Mesodermal cell (in vitro differentiated cells): Measurements from ENCODE around the gene IPO11.

Experiments used
- H3K27ac ChIP-seq: 2 replicates; pipeline ENCODE4 v1.7.0; 2013; ENCODE audit warnings: mild to moderate bottlenecking, low read depth, low read length, moderate library complexity; ENCODE audit not compliant: severe bottlenecking
- H3K36me3 ChIP-seq: 2 replicates; pipeline ENCODE4 v1.7.1; 2013; ENCODE audit warnings: mild to moderate bottlenecking, low read length, moderate library complexity; ENCODE audit not compliant: control insufficient read depth, insufficient read depth
- H3K4me1 ChIP-seq: one replicate; pipeline ENCODE4 v1.7.1; 2013; ENCODE audit warnings: mild to moderate bottlenecking, low read length; ENCODE audit not compliant: insufficient read depth, control insufficient read depth, poor library complexity, severe bottlenecking
- H3K4me3 ChIP-seq: 2 replicates; pipeline ENCODE4 v1.7.0; 2013; ENCODE audit warnings: low read length, control low read depth, mild to moderate bottlenecking; ENCODE audit not compliant: insufficient read depth, poor library complexity, severe bottlenecking; ENCODE audit errors: extremely low read depth
- H3K9me3 ChIP-seq: 2 replicates; pipeline ENCODE4 v1.7.1; 2013; ENCODE audit warnings: mild to moderate bottlenecking, low read length, moderate library complexity; ENCODE audit not compliant: control insufficient read depth
- WGBS, 2 experiments: methylation state at CpG; one replicate each; pipeline ENCODE4 v1.1.5; 2013; ENCODE audit warnings: missing lambda C conversion rate in 2 of 2; ENCODE audit not compliant: insufficient coverage in 2 of 2; 5-methylcytosine and 5-hydroxymethylcytosine counted together

IPO11 gene

GRCh38 chr5:62596691-62597090 lies 184.1 kb downstream of the IPO11 start:
- H3K4me1 ChIP-seq: no peaks in the 10 kb centered on the region
- H3K4me3 ChIP-seq: no peak overlapping the region
- H3K36me3 ChIP-seq: peaks cover 43% of the 10 kb centered on the region
- H3K9me3 ChIP-seq: no peaks in the 10 kb centered on the region
- H3K27ac ChIP-seq: no peak overlapping the region
- 100% methylated on average over 1 of the region's 1 CpG; no CpG with 5 or more reads in 1 of the 2 experiments for WGBS, 2 experiments

- Histone ChIP-seq H3K36me3 (peaks cover 39% of the 10 kb centered on the region), H3K4me3 (no peak overlapping the region), H3K27ac (no peak overlapping the region), H3K4me1 (no peaks in the 10 kb centered on the region), H3K9me3 (no peaks in the 10 kb centered on the region)
- 100% methylated on average over 1 of the region's 2 CpGs for WGBS, 2 experiments
These were observed 184.8 kb downstream of the IPO11 start for GRCh38 chr5:62597314-62597713.

- 83 to 84% methylated on average over 3 of the region's 3 CpGs for WGBS, 2 experiments
- H3K4me1 ChIP-seq: no peaks in the 10 kb centered on the region
- no peak overlapping the region for H3K27ac ChIP-seq
These were observed 188.1 kb downstream of the IPO11 start for GRCh38 chr5:62600560-62601252.

GRCh38 chr5:62603934-62604333 lies 191.4 kb downstream of the IPO11 start:
- 93 to 100% methylated on average over 2 to 3 of the region's 5 CpGs for WGBS, 2 experiments
- Histone ChIP-seq H3K4me3 (no peak overlapping the region), H3K9me3 (no peaks in the 10 kb centered on the region), H3K4me1 (peaks cover 4% of the 10 kb centered on the region), H3K27ac (no peak overlapping the region), H3K36me3 (peaks cover 19% of the 10 kb centered on the region)

More at GRCh38 chr5:62600560-62601252, 188.1 kb downstream of the IPO11 start:
- Histone ChIP-seq H3K36me3 (peaks cover 28% of the 10 kb centered on the region), H3K4me3 (no peak overlapping the region), H3K9me3 (no peaks in the 10 kb centered on the region)

GRCh38 chr5:62605638-62606037 lies 193.1 kb downstream of the IPO11 start:
- Histone ChIP-seq H3K9me3 (no peaks in the 10 kb centered on the region), H3K36me3 (peaks cover 25% of the 10 kb centered on the region), H3K4me1 (peaks cover 4% of the 10 kb centered on the region), H3K4me3 (no peak overlapping the region), H3K27ac (no peak overlapping the region)
- WGBS, 2 experiments: 85 to 100% methylated on average over 2 to 3 of the region's 4 CpGs

GRCh38 chr5:62606878-62607277 lies 194.3 kb downstream of the IPO11 start:
- Histone ChIP-seq H3K9me3 (no peaks in the 10 kb centered on the region), H3K36me3 (peaks cover 25% of the 10 kb centered on the region), H3K27ac (no peak overlapping the region), H3K4me3 (no peak overlapping the region), H3K4me1 (peaks cover 4% of the 10 kb centered on the region)
- no CpG with 5 or more reads among the region's 1 CpG for WGBS, 2 experiments

- Histone ChIP-seq H3K4me1 (peaks cover 4% of the 10 kb centered on the region), H3K27ac (no peak overlapping the region), H3K9me3 (no peaks in the 10 kb centered on the region), H3K4me3 (no peak overlapping the region), H3K36me3 (peaks cover 22% of the 10 kb centered on the region)
- WGBS, 2 experiments: 83 to 100% methylated on average over 1 to 3 of the region's 4 CpGs
These were observed 195.1 kb downstream of the IPO11 start for GRCh38 chr5:62607615-62608014.

- Histone ChIP-seq H3K36me3 (peaks cover 23% of the 10 kb centered on the region), H3K27ac (no peak overlapping the region), H3K9me3 (no peaks in the 10 kb centered on the region), H3K4me3 (no peak overlapping the region), H3K4me1 (peaks cover 4% of the 10 kb centered on the region)
- 67 to 96% methylated on average over 1 to 4 of the region's 7 CpGs for WGBS, 2 experiments
These were observed 196.3 kb downstream of the IPO11 start for GRCh38 chr5:62608529-62609511.

GRCh38 chr5:62614355-62614754 lies 201.8 kb downstream of the IPO11 start:
- H3K27ac ChIP-seq: no peak overlapping the region
- 93 to 100% methylated on average over 4 to 5 of the region's 8 CpGs for WGBS, 2 experiments

GRCh38 chr5:62616615-62617277 lies 204.2 kb downstream of the IPO11 start:
- 83 to 100% methylated on average over 1 to 2 of the region's 2 CpGs for WGBS, 2 experiments
- Histone ChIP-seq H3K4me3 (no peak overlapping the region), H3K36me3 (peaks cover 19% of the 10 kb centered on the region), H3K4me1 (no peaks in the 10 kb centered on the region), H3K27ac (no peak overlapping the region), H3K9me3 (no peaks in the 10 kb centered on the region)

More at GRCh38 chr5:62614355-62614754, 201.8 kb downstream of the IPO11 start:
- Histone ChIP-seq H3K9me3 (no peaks in the 10 kb centered on the region), H3K4me3 (no peak overlapping the region), H3K4me1 (no peaks in the 10 kb centered on the region), H3K36me3 (peaks cover 24% of the 10 kb centered on the region)
